Measurements from ENCODE around the gene GOLGA6D. TPM values are rescaled to one million over a fixed set of nuclear protein-coding genes. Genes with fewer than 3 reads are reported as not detected.
"Not testable (repeated sequence)": the region's sequence is repeated elsewhere in the genome, so short reads cannot be mapped to it uniquely, and the experiment has no call there.

GOLGA6D gene
- total and polyA plus RNA-seq, 5 donors from 2014 or later = not detected

DNA sequence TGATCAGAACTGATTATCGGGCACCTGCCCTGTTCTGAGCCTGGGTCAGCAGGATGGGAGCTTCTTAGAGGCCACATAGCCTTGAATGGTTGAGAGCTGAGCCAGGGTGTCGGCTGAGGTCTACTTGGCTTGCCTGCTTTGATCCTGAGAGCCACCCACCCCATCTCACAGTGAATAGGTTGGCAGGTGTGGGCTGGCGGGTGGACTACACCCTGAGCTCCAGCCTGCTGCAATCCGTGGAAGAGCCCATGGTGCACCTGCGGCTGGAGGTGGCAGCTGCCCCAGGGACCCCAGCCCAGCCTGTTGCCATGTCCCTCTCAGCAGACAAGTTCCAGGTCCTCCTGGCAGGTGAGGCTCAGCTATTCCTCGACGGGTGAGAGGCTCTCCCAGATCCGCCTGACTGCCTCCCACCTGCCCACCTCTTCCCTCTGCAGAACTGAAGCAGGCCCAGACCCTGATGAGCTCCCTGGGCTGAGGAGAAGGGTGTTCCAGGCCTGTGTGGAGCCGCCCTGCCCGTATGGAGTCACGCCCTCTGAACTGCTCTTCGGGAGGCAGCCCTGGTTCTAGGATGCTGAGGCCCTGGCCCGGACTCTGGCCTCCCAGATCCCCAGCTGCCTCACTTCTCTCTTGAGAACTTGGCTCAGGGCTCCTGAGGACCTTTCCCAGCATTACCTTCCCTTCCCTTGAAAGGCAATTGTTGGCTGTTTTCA is 57.1 kb downstream of the GOLGA6D start:
- Histone ChIP-seq H3K27me3 (ENCODE audit: control insufficient read depth, insufficient read depth, low read length) (no peaks in the 10 kb centered on the region), H3K36me3 (ENCODE audit: control insufficient read depth, insufficient read depth, low read length) (peaks cover 5% of the 10 kb centered on the region), H3K4me3 (ENCODE audit: low read depth, low read length) (no peak overlapping the region), H3K9me3 (ENCODE audit: control insufficient read depth in 2 of 2, low read length in 2 of 2) (no peaks in the 10 kb centered on the region), H3K27ac (ENCODE audit: insufficient read depth, low read length, poor library complexity, severe bottlenecking) (no peak overlapping the region), H3K4me1 (ENCODE audit: control insufficient read depth, insufficient read depth, low read length, poor library complexity, severe bottlenecking) (peaks cover 17% of the 10 kb centered on the region)
- Mint-ChIP-seq H3K4me1 (peaks cover 5 to 33% (median 20%) of the 10 kb centered on the region in 4 donors), H3K9me3 (peaks cover 0 to 2% (median 0%) of the 10 kb centered on the region in 7 donors), H3K27me3 (no peaks in the 10 kb centered on the region), H3K36me3 (peaks cover 10% of the 10 kb centered on the region), H3K27ac (peak overlapping the region in 1 of 3 donors; percentile 52), H3K4me3 (peak overlapping the region in 2 of 4 donors; percentile 27 to 72)
- ATAC-seq (ENCODE audit: low read depth in 2 of 2) (no peak), DNase-seq (no peak)

DNA sequence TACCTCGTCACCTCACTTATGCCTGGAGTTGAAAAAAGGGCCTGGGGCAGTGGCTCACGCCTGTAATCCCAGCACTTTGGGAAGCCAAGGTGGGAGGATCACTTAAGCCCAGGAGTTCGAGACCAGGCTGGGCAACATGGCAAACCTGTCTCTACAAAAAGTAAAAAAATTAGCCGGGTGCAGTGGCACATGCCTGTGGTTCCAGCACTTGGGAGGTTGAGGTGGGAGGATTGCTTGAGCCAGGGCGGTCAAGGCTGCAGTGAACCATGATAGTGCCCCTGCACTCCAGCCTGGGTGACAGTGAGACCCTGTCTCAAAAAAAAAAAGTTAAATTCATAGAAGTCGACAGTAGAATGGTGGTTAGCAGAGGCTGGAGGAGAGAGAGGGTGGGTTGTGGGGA is 59.6 kb downstream of the GOLGA6D start:
- ATAC-seq (ENCODE audit: low read depth in 2 of 2) = no peak
- H3K36me3 ChIP-seq (ENCODE audit: control insufficient read depth, insufficient read depth, low read length) = peaks cover 5% of the 10 kb centered on the region
- H3K4me3 ChIP-seq (ENCODE audit: low read depth, low read length) = no peak overlapping the region
- H3K27me3 ChIP-seq (ENCODE audit: control insufficient read depth, insufficient read depth, low read length) = no peaks in the 10 kb centered on the region
- peaks cover 9% of the 10 kb centered on the region for H3K4me1 ChIP-seq (ENCODE audit: control insufficient read depth, insufficient read depth, low read length, poor library complexity, severe bottlenecking)
- no peak overlapping the region for H3K27ac ChIP-seq (ENCODE audit: insufficient read depth, low read length, poor library complexity, severe bottlenecking)
- Mint-ChIP-seq H3K9me3 (peaks cover 0 to 4% (median 0%) of the 10 kb centered on the region in 7 donors), H3K4me3 (no peak overlapping the region), H3K36me3 (peaks cover 10% of the 10 kb centered on the region), H3K4me1 (peaks cover 7 to 28% (median 11%) of the 10 kb centered on the region in 4 donors), H3K27me3 (peaks cover 20% of the 10 kb centered on the region), H3K27ac (peak overlapping the region in 1 of 3 donors; percentile 9)
- DNase-seq = no peak
- H3K9me3 ChIP-seq (ENCODE audit: control insufficient read depth in 2 of 2, low read length in 2 of 2) = no peaks in the 10 kb centered on the region

DNA sequence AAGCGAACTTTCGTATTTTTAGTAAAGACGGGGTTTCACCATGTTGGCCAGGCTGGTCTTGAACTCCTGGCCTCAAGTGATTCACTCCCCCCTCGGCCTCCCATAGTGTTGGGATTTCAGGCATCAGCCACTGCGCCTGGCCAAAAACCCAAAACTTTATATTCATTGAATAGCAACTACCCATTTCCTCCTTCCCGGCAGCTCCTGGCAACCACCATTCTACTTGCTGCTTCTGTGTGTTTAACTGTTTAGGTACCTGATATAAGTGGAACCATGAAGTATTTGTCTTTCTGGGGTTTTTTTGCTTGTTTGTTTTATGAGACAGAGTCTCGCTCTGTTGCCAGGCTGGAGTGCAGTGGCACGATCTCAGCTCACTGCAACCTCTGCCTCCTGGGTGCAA is 61.3 kb downstream of the GOLGA6D start:
- H3K27ac Mint-ChIP-seq; H3K36me3 ChIP-seq (ENCODE audit: control insufficient read depth, insufficient read depth, low read length); H3K4me3 ChIP-seq (ENCODE audit: low read depth, low read length); DNase-seq; H3K27ac ChIP-seq (ENCODE audit: insufficient read depth, low read length, poor library complexity, severe bottlenecking); ATAC-seq (ENCODE audit: low read depth in 2 of 2); H3K36me3 Mint-ChIP-seq; H3K4me3 Mint-ChIP-seq; H3K27me3 ChIP-seq (ENCODE audit: control insufficient read depth, insufficient read depth, low read length); H3K9me3 ChIP-seq (ENCODE audit: control insufficient read depth in 2 of 2, low read length in 2 of 2); H3K9me3 Mint-ChIP-seq: not testable (repeated sequence)
- H3K4me1 Mint-ChIP-seq = peaks cover 8 to 30% (median 10%) of the 10 kb centered on the region in 4 donors
- H3K4me1 ChIP-seq (ENCODE audit: control insufficient read depth, insufficient read depth, low read length, poor library complexity, severe bottlenecking) = peaks cover 18% of the 10 kb centered on the region
- peaks cover 22% of the 10 kb centered on the region for H3K27me3 Mint-ChIP-seq

Other genes starting within 250 kb of the GOLGA6D start
- 19.5 TPM for gene C15orf39, start 81.0 kb upstream of the GOLGA6D start, total RNA-seq
- gene C15orf39, start 81.0 kb upstream of the GOLGA6D start, polyA plus RNA-seq = 1 to 10 TPM; 1.2 to 2.3 (median 1.8) TPM
- gene GOLGA6C, start 24.5 kb upstream of the GOLGA6D start, total RNA-seq = not detected
- gene GOLGA6C, start 24.5 kb upstream of the GOLGA6D start, polyA plus RNA-seq = not detected
- gene COMMD4, start 53.2 kb downstream of the GOLGA6D start, total RNA-seq = 30.3 TPM
- 10 to 100 TPM; 44.7 to 68.1 (median 56.6) TPM for gene COMMD4, start 53.2 kb downstream of the GOLGA6D start, polyA plus RNA-seq
- gene NEIL1, start 64.2 kb downstream of the GOLGA6D start, total RNA-seq = 23.7 TPM
- gene NEIL1, start 64.2 kb downstream of the GOLGA6D start, polyA plus RNA-seq = 1 to 10 TPM; 1.1 to 3.4 (median 1.4) TPM
- gene MAN2C1, start 85.8 kb downstream of the GOLGA6D start, total RNA-seq = 353 TPM
- gene MAN2C1, start 85.8 kb downstream of the GOLGA6D start, polyA plus RNA-seq = 10 to 100 TPM; 21.4 to 32.9 (median 30.6) TPM
- 123 TPM for gene SIN3A, start 168.9 kb downstream of the GOLGA6D start, total RNA-seq
- 10 to 100 TPM; 13.6 to 15.0 (median 14.8) TPM for gene SIN3A, start 168.9 kb downstream of the GOLGA6D start, polyA plus RNA-seq